GM12878 (cell line): Measurements from ENCODE around the gene PDE6A. TPM values are rescaled to one million over a fixed set of nuclear protein-coding genes. Genes with fewer than 3 reads are reported as not detected.

Source experiments
- ATAC-seq: fragments of 200-7000 bp; cut with Tn5 transposase; 3 replicates; pipeline ENCODE4 v1.9.1; 2020; ENCODE audit warnings: mild to moderate bottlenecking, moderate library complexity
- BruUV-seq: library from RNA; stranded (reverse); fragments of 400-500 nt; replicated peaks from 2 replicates; lab custom pipeline; 2021; lab: Mats Ljungman, UMichigan
- CTCF ChIA-PET: fragments of 300-600 bp; sonication (Branson Sonifier 250); formaldehyde crosslinking; extraction: SDS; loops from one replicate; lab custom pipeline; 2021; ENCODE audit warnings: inconsistent platforms; lab: Yijun Ruan, JAX
- POLR2A ChIA-PET: fragments of 350-600 bp; formaldehyde crosslinking; extraction: SDS; loops from one replicate; lab custom pipeline; 2021; ENCODE audit warnings: inconsistent platforms; lab: Charles Lee
- RAD21 ChIA-PET: fragments of 300-600 bp; sonication (Branson Sonifier 250); formaldehyde crosslinking; loops from one replicate; lab custom pipeline; 2023; ENCODE audit warnings: antibody characterized with exemption; ENCODE audit not compliant: unreplicated experiment; lab: Charles Lee
- SMC1A ChIA-PET: fragments of 300-600 bp; sonication (Branson Sonifier 250); formaldehyde crosslinking; loops from one replicate; lab custom pipeline; 2023; ENCODE audit not compliant: unreplicated experiment, uncharacterized antibody; lab: Charles Lee
- DNase-seq: peaks from one replicate; pipeline ENCODE4 v3.0.0-alpha.2; 2011; ENCODE audit warnings: low read depth, low spot score
- FAIRE-seq: peaks from 3 replicates; lab custom pipeline; 2011; peaks lifted over from hg19 to GRCh38; lab: Jason Lieb, UNC
- H2AFZ ChIP-seq: 2 replicates; pipeline ENCODE4 v1.6.0; 2011; ENCODE audit warnings: low read depth, low read length, control low read depth; ENCODE audit not compliant: control insufficient read depth
- H3K27ac ChIP-seq: 2 replicates; pipeline ENCODE4 v1.5.1; 2011; ENCODE audit warnings: control low read depth; ENCODE audit not compliant: control insufficient read depth, insufficient read depth
- H3K27me3 ChIP-seq, 2 experiments: replicated peaks in 1 of 2; 2 replicates each; pipeline versions ENCODE4 v1.6.0 to v1.6.1; 2011; ENCODE audit warnings: low read length in 1 of 2; ENCODE audit not compliant: control insufficient read depth in 2 of 2, insufficient read depth in 2 of 2
- H3K36me3 ChIP-seq, 2 experiments: 2 replicates each; pipeline ENCODE4 v1.5.1; 2011; ENCODE audit warnings: low read length in 1 of 2; ENCODE audit not compliant: control insufficient read depth in 2 of 2, insufficient read depth in 2 of 2
- H3K4me1 ChIP-seq: 2 replicates; pipeline ENCODE4 v1.6.1; 2011; ENCODE audit warnings: mild to moderate bottlenecking, low read length, moderate library complexity, mixed read lengths; ENCODE audit not compliant: control insufficient read depth, insufficient read depth
- H3K4me2 ChIP-seq: 2 replicates; pipeline ENCODE4 v1.6.0; 2011; ENCODE audit warnings: control low read depth; ENCODE audit not compliant: control insufficient read depth, insufficient read depth
- H3K4me3 ChIP-seq: fragments of 200-600 bp; sonication (generic); 2 replicates; pipeline ENCODE4 v1.5.1; 2016
- H3K79me2 ChIP-seq: 2 replicates; pipeline ENCODE4 v1.6.0; 2011; ENCODE audit warnings: low read length; ENCODE audit not compliant: control insufficient read depth, insufficient read depth
- H3K9ac ChIP-seq: 2 replicates; pipeline ENCODE4 v1.8.0; 2011; ENCODE audit warnings: low read length, control low read depth, mixed read lengths; ENCODE audit not compliant: control insufficient read depth, insufficient read depth
- H3K9me3 ChIP-seq: replicated peaks from 3 replicates; pipeline ENCODE4 v1.5.1; 2011; ENCODE audit warnings: mild to moderate bottlenecking, low read length; ENCODE audit not compliant: control insufficient read depth, insufficient read depth
- H4K20me1 ChIP-seq: 2 replicates; pipeline ENCODE4 v1.6.0; 2011; ENCODE audit not compliant: control insufficient read depth, insufficient read depth
- ATF7 ChIP-seq: fragments of 450-650 bp; IDR thresholded peaks from 2 replicates; pipeline ENCODE4 v1.6.1; 2016; ENCODE audit warnings: low read depth, mild to moderate bottlenecking
- BCL11A ChIP-seq: IDR thresholded peaks from 2 replicates; pipeline ENCODE4 v1.6.1; 2011; ENCODE audit warnings: low read depth, low read length
- BHLHE40 ChIP-seq, 2 experiments: fragments of 450-650 bp in 1 of 2; IDR thresholded peaks; 2 replicates each; pipeline ENCODE4 v1.6.1; 2011 to 2017; ENCODE audit warnings: low read depth in 2 of 2, borderline replicate concordance in 1 of 2, improper control_type of control experiment in 1 of 2, low read length in 1 of 2, mild to moderate bottlenecking in 1 of 2
- BMI1 ChIP-seq: fragments of 450-650 bp; IDR thresholded peaks from 2 replicates; pipeline ENCODE4 v1.6.1; 2016; ENCODE audit warnings: mild to moderate bottlenecking, moderate library complexity, borderline replicate concordance
- CHD1 ChIP-seq: IDR thresholded peaks from 2 replicates; pipeline ENCODE4 v1.6.1; 2012; ENCODE audit warnings: low read depth, low read length, improper control_type of control experiment
- CHD2 ChIP-seq: IDR thresholded peaks from 2 replicates; pipeline ENCODE4 v1.6.1; 2011; ENCODE audit warnings: low read depth, low read length, improper control_type of control experiment, borderline replicate concordance
- FOXK2 ChIP-seq: fragments of 450-650 bp; IDR thresholded peaks from 2 replicates; pipeline ENCODE4 v1.6.1; 2017; ENCODE audit warnings: mild to moderate bottlenecking, moderate library complexity
- KAT2A ChIP-seq: conservative IDR thresholded peaks from 2 replicates; pipeline ENCODE4 v1.6.1; 2011; ENCODE audit warnings: low read depth, low read length; ENCODE audit not compliant: control insufficient read depth
- POLR2A ChIP-seq: IDR thresholded peaks from 2 replicates; pipeline ENCODE4 v1.6.1; 2011; ENCODE audit warnings: low read depth, mild to moderate bottlenecking, low read length
- SIX5 ChIP-seq: IDR thresholded peaks from 2 replicates; pipeline ENCODE4 v1.6.1; 2011; ENCODE audit warnings: mild to moderate bottlenecking, low read depth, low read length, moderate library complexity; ENCODE audit not compliant: severe bottlenecking
- SMAD1 ChIP-seq: fragments of 450-650 bp; IDR thresholded peaks from 2 replicates; pipeline ENCODE4 v1.6.1; 2018; ENCODE audit warnings: mild to moderate bottlenecking, low read depth; ENCODE audit not compliant: partially characterized antibody
- SMC3 ChIP-seq: IDR thresholded peaks from 2 replicates; pipeline ENCODE4 v1.6.1; 2011; ENCODE audit warnings: low read length, improper control_type of control experiment, borderline replicate concordance
- STAT1 ChIP-seq: fragments of 450-650 bp; conservative IDR thresholded peaks from 2 replicates; pipeline ENCODE4 v1.6.1; 2014; ENCODE audit warnings: antibody characterized with exemption, mild to moderate bottlenecking
- ZZZ3 ChIP-seq: IDR thresholded peaks from 2 replicates; pipeline ENCODE4 v1.6.1; 2011; ENCODE audit warnings: low read depth; ENCODE audit not compliant: control insufficient read depth, insufficient read length
- WGBS: methylation state at CpG from one replicate; pipeline ENCODE4 v1.1.6; 2016; ENCODE audit warnings: low lambda C conversion rate; ENCODE audit not compliant: insufficient replicate concordance, insufficient coverage; ENCODE audit errors: missing lambda C conversion rate; 5-methylcytosine and 5-hydroxymethylcytosine counted together
- in situ Hi-C: fragments of 300-500 bp; cut with MboI; formaldehyde crosslinking; loops from 9 replicates; pipeline ENCODE4 v1.14.3; 2018; ENCODE audit warnings: mixed read lengths
- intact Hi-C: fragments of 100-400 bp; cut with micrococcal nuclease; formaldehyde crosslinking; loops from one replicate; pipeline ENCODE4 v1.14.2; 2022; ENCODE audit not compliant: unreplicated experiment
- polyA plus RNA-seq, 11 experiments: library from polyadenylated mRNA; depleted of rRNA in 4 of 11; unstranded in 6 of 11; stranded (reverse) in 5 of 11; fragments of >200 nt; fragmentation: Nextera tagmentation in 4 of 11; fragmentation: Illumina TruSeq in 1 of 11; extraction: Ambion mirVana in 4 of 11; extraction: Trizol in 1 of 11; gene quantifications; 1 replicate in 1 of 11; 2 replicates in 10 of 11; pipeline versions ENCODE4 v1.2.1 to v1.2.3, GENCODE V29; 2011 to 2016; ENCODE audit warnings: inconsistent platforms in 2 of 11, missing spikeins in 2 of 11, low read depth in 1 of 11
- total RNA-seq, 4 experiments: library from RNA; depleted of rRNA in 3 of 4; stranded (reverse); fragments of >200 nt in 3 of 4; fragmentation: Illumina TruSeq in 1 of 4; extraction: Trizol in 1 of 4; gene quantifications; 2 replicates each; pipeline versions ENCODE4 v1.2.1 to v1.2.3, GENCODE V29; 2013 to 2021
- TF ChIP-seq, protein P1 (sequence below): IDR thresholded peaks from 2 replicates; pipeline ENCODE4 v1.6.1; 2011; ENCODE audit warnings: mild to moderate bottlenecking, low read depth, low read length, moderate library complexity; ENCODE audit not compliant: insufficient replicate concordance
- TF ChIP-seq, protein P2 (sequence below): IDR thresholded peaks from 2 replicates; pipeline ENCODE4 v1.6.1; 2012; ENCODE audit warnings: low read depth, low read length, improper control_type of control experiment
- TF ChIP-seq, protein P3 (sequence below): IDR thresholded peaks from 2 replicates; pipeline ENCODE4 v1.6.1; 2012; ENCODE audit warnings: improper control_type of control experiment, low read depth, low read length; ENCODE audit not compliant: insufficient replicate concordance

The PDE6A gene
- total and polyA plus RNA-seq, 10 of the 15 experiments (the other 5 are each of a cell fraction or from before 2014, with no cell fraction given), result 0.05 to 0.26 TPM; not detected in 8

DNA sequence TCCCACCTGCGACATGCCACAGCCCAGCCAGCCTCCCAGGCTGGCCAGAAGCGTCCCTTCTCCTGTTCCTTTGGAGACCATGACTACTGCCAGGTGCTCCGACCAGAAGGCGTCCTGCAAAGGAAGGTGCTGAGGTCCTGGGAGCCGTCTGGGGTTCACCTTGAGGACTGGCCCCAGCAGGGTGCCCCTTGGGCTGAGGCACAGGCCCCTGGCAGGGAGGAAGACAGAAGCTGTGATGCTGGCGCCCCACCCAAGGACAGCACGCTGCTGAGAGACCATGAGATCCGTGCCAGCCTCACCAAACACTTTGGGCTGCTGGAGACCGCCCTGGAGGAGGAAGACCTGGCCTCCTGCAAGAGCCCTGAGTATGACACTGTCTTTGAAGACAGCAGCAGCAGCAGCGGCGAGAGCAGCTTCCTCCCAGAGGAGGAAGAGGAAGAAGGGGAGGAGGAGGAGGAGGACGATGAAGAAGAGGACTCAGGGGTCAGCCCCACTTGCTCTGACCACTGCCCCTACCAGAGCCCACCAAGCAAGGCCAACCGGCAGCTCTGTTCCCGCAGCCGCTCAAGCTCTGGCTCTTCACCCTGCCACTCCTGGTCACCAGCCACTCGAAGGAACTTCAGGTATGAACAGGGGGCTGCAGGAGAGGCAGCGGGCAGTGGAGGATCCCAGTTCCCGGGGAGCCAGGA, 108.0 kb downstream of the PDE6A start:
- DNase-seq, result no peak
- no peak overlapping the region for H3K4me2 ChIP-seq
- no TSS peak for BruUV-seq
- H2AFZ ChIP-seq, result no peak overlapping the region
- ChIA-PET RAD21 (interaction anchor here (1.2 to 12.6 kb wide), 3 partner anchors 15 to 169 kb away, joined by 3 to 137 read pairs (median 4); no protein-coding TSS in a partner anchor), SMC1A (interaction anchor here (6.4 kb wide), 1 partner anchor 18 kb away, joined by 81 read pairs; no protein-coding TSS in a partner anchor), CTCF (interaction anchor here (3.7 to 15.7 kb wide), 2 partner anchors 17 to 123 kb away, joined by 59 to 462 read pairs; partner anchors contain the start of gene SLC26A2), POLR2A (no interaction called here)
- intact Hi-C loops, result no loop called here
- WGBS, result 83% methylated on average over 18 of the region's 18 CpGs
- H3K9ac ChIP-seq, result no peak overlapping the region
- no peaks in the 10 kb centered on the region for H3K4me1 ChIP-seq
- H4K20me1 ChIP-seq, result no peaks in the 10 kb centered on the region
- H3K36me3 ChIP-seq, result peaks cover 10 to 31% of the 10 kb centered on the region in 2 experiments; a peak in 3 of 4 replicates
- no peak overlapping the region for H3K4me3 ChIP-seq
- ATAC-seq, result no peak
- H3K9me3 ChIP-seq, result no peaks in the 10 kb centered on the region
- in situ Hi-C loops, result loop anchor here (5.0 kb wide), 1 partner anchor 151 kb away; no protein-coding TSS in a partner anchor
- FAIRE-seq, result no peak
- H3K79me2 ChIP-seq, result no peaks in the 10 kb centered on the region
- no peak overlapping the region for H3K27ac ChIP-seq
- no peaks in the 10 kb centered on the region for H3K27me3 ChIP-seq
- TF ChIP-seq POLR2A (no peak), ATF7 (no peak), CHD2 (no peak), SIX5 (no peak), STAT1 (no peak), SMAD1 (no peak), KAT2A (no peak), BMI1 (no peak), ZZZ3 (no peak), CHD1 (no peak), FOXK2 (no peak), BHLHE40 (IDR thresholded peaks at IDR 0.05; ENCODE audit: borderline replicate concordance in 1 of 2, low read depth in 2 of 2, low read length in 1 of 2) (no peak), BCL11A (no peak), SMC3 (no peak)
- TF ChIP-seq, protein P1, sequence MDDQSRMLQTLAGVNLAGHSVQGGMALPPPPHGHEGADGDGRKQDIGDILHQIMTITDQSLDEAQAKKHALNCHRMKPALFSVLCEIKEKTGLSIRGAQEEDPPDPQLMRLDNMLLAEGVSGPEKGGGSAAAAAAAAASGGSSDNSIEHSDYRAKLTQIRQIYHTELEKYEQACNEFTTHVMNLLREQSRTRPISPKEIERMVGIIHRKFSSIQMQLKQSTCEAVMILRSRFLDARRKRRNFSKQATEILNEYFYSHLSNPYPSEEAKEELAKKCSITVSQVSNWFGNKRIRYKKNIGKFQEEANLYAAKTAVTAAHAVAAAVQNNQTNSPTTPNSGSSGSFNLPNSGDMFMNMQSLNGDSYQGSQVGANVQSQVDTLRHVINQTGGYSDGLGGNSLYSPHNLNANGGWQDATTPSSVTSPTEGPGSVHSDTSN, result no peak
- TF ChIP-seq, protein P2, sequence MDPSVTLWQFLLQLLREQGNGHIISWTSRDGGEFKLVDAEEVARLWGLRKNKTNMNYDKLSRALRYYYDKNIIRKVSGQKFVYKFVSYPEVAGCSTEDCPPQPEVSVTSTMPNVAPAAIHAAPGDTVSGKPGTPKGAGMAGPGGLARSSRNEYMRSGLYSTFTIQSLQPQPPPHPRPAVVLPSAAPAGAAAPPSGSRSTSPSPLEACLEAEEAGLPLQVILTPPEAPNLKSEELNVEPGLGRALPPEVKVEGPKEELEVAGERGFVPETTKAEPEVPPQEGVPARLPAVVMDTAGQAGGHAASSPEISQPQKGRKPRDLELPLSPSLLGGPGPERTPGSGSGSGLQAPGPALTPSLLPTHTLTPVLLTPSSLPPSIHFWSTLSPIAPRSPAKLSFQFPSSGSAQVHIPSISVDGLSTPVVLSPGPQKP, result no peak
- TF ChIP-seq, protein P3, sequence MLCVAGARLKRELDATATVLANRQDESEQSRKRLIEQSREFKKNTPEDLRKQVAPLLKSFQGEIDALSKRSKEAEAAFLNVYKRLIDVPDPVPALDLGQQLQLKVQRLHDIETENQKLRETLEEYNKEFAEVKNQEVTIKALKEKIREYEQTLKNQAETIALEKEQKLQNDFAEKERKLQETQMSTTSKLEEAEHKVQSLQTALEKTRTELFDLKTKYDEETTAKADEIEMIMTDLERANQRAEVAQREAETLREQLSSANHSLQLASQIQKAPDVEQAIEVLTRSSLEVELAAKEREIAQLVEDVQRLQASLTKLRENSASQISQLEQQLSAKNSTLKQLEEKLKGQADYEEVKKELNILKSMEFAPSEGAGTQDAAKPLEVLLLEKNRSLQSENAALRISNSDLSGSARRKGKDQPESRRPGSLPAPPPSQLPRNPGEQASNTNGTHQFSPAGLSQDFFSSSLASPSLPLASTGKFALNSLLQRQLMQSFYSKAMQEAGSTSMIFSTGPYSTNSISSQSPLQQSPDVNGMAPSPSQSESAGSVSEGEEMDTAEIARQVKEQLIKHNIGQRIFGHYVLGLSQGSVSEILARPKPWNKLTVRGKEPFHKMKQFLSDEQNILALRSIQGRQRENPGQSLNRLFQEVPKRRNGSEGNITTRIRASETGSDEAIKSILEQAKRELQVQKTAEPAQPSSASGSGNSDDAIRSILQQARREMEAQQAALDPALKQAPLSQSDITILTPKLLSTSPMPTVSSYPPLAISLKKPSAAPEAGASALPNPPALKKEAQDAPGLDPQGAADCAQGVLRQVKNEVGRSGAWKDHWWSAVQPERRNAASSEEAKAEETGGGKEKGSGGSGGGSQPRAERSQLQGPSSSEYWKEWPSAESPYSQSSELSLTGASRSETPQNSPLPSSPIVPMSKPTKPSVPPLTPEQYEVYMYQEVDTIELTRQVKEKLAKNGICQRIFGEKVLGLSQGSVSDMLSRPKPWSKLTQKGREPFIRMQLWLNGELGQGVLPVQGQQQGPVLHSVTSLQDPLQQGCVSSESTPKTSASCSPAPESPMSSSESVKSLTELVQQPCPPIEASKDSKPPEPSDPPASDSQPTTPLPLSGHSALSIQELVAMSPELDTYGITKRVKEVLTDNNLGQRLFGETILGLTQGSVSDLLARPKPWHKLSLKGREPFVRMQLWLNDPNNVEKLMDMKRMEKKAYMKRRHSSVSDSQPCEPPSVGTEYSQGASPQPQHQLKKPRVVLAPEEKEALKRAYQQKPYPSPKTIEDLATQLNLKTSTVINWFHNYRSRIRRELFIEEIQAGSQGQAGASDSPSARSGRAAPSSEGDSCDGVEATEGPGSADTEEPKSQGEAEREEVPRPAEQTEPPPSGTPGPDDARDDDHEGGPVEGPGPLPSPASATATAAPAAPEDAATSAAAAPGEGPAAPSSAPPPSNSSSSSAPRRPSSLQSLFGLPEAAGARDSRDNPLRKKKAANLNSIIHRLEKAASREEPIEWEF, result no peak
